GM06990 (cell line): ENCODE data around the gene DNALI1.

Experiments
- DNase-seq: peaks from one replicate; pipeline ENCODE4 v3.0.0-alpha.2; 2011; ENCODE audit not compliant: insufficient read length; ENCODE audit errors: extremely low read depth
- H3K27me3 ChIP-seq: replicated peaks from 2 replicates; pipeline ENCODE4 v1.6.0; 2011; ENCODE audit warnings: low read length; ENCODE audit not compliant: control insufficient read depth, insufficient read depth
- H3K36me3 ChIP-seq: 2 replicates; pipeline ENCODE4 v1.5.1; 2011; ENCODE audit warnings: low read length; ENCODE audit not compliant: control insufficient read depth, insufficient read depth
- H3K4me3 ChIP-seq: replicated peaks from 2 replicates; pipeline ENCODE4 v1.5.1; 2011; ENCODE audit warnings: low read depth, mild to moderate bottlenecking, control low read depth, low read length
- TF ChIP-seq, protein P1 (sequence below): IDR thresholded peaks from 2 replicates; pipeline ENCODE4 v1.5.1; 2011; ENCODE audit warnings: low read length, control low read depth, mild to moderate bottlenecking, inconsistent platforms; ENCODE audit not compliant: insufficient read depth, poor library complexity, severe bottlenecking

Gene DNALI1

DNA sequence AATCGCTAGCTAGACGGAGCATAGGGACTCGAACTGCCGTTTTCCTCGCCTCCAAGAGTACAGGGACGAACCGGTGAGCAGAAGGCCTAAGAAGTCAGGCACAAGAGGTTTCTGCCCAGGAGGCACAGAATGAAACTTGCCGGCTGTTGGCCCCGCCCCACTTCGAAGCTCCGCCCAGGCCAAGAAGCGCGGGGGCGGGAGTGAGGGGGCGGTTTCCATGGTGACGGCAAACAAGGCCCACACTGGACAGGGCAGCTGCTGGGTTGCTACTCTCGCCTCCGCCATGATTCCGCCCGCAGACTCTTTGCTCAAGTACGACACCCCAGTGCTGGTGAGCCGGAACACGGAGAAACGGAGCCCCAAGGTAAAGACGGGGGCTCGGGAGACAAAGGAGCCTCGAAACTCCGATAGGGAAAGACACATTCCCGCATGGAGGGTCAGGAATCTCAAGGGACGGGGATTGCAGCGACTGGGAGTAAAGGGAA is at the start of gene DNALI1:
DNALI1 (plus strand) TSS at position 229 of the 485 bp plus-strand sequence; CDS start at position 284, 55 bp downstream.
- peaks cover 2% of the 10 kb centered on the region; the same call in 1 of the 2 replicates for H3K36me3 ChIP-seq
- no peak within 1 kb of the TSS for H3K4me3 ChIP-seq
- H3K27me3 ChIP-seq, result no peaks in the 10 kb centered on the region
- DNase-seq, result peak; percentile 49
- TF ChIP-seq, protein P1, sequence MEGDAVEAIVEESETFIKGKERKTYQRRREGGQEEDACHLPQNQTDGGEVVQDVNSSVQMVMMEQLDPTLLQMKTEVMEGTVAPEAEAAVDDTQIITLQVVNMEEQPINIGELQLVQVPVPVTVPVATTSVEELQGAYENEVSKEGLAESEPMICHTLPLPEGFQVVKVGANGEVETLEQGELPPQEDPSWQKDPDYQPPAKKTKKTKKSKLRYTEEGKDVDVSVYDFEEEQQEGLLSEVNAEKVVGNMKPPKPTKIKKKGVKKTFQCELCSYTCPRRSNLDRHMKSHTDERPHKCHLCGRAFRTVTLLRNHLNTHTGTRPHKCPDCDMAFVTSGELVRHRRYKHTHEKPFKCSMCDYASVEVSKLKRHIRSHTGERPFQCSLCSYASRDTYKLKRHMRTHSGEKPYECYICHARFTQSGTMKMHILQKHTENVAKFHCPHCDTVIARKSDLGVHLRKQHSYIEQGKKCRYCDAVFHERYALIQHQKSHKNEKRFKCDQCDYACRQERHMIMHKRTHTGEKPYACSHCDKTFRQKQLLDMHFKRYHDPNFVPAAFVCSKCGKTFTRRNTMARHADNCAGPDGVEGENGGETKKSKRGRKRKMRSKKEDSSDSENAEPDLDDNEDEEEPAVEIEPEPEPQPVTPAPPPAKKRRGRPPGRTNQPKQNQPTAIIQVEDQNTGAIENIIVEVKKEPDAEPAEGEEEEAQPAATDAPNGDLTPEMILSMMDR, result no peak

DNA sequence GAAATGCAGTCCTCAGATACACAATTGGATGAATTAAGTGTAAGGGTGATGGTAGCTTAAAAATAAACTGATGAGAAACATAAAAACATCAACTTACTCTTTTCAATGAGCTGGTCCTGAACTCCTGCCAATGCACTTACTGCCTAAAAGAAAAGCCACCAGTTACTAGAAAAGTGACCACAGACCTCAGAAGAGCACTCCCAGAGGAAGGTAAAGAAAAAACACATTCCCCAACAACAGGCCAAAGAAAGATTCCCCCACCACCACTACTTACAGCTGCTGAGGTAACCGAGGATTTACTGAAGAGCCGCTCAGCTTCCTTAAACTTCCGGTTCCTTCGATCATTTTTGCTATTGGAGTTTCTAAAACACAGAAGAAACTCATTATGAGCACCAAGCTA is 47.6 kb upstream of the DNALI1 start:
- Histone ChIP-seq H3K4me3 (no peak overlapping the region), H3K36me3 (peaks cover 4% of the 10 kb centered on the region), H3K27me3 (no peaks in the 10 kb centered on the region)
- no peak for DNase-seq
- TF ChIP-seq, protein P1, result peak; percentile 37

- Histone ChIP-seq H3K4me3 (peak overlapping the region; percentile 79), H3K36me3 (peaks cover 1% of the 10 kb centered on the region), H3K27me3 (no peaks in the 10 kb centered on the region)
- peak; percentile 61 for DNase-seq
- TF ChIP-seq, protein P1, result no peak
These were observed 42.9 kb upstream of the DNALI1 start for GRCh38 chr1:37513795-37514349.

- TF ChIP-seq, protein P1, result peak; percentile 11
- Histone ChIP-seq H3K27me3 (no peaks in the 10 kb centered on the region), H3K4me3 (peak within 1 kb of the TSS; percentile 79), H3K36me3 (peaks cover 1% of the 10 kb centered on the region)
- peak; percentile 90 for DNase-seq
These were observed 42.2 kb upstream of the DNALI1 start, which contains the start of gene MEAF6 for GRCh38 chr1:37514350-37515184. TSS of gene MEAF6 (minus strand) at chr1:37514766. CDS start at chr1:37514746, 20 bp downstream.

DNA sequence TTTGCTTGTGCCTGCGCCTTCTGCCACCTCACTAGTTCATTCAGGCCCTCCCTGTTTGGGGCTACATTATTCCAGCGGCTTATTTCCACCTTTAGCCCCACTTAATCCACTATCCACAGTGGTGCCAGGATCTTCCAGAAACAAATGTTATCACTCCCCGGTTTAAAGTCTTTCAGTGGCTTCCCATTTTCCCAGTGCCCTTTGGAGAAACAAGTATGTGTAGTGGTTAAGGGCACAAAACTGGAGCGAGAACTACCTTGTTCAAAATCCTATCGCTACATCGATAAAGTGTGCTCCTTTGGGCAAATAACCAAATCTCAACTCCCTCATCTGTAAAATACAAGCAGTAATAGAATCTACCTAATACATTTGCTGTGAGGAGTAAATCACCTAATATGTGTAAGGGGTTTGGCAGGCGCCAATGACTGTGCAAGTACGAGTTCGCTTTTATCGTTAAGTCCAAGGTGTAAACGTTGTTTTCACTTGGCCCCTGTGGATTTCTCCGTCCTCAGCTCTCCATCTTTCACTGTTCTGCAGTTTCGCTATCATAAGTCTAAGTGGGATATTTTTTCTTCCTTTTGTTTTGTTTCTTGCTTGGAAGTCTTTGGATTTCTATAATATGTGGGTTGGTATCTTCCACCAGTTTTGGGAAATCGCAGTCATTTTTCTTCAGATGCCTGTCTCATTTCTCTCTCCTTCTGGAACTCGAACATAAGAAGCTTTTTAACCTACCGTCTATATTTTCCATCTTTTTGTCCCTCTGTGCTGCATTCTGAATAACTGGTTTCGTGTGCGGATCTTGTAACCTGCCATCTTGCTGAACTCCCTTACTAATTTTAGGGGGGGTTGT is 41.3 kb upstream of the DNALI1 start:
- H3K36me3 ChIP-seq, result peaks cover 1% of the 10 kb centered on the region; the same call in 1 of the 2 replicates
- TF ChIP-seq, protein P1, result no peak
- H3K27me3 ChIP-seq, result no peaks in the 10 kb centered on the region
- peak overlapping the region; percentile 73 for H3K4me3 ChIP-seq
- no peak for DNase-seq
